ENCODE results near the gene TRIOBP. TPM values are rescaled to one million over a fixed set of nuclear protein-coding genes. Genes with fewer than 3 reads are reported as not detected.
A peak's percentile ranks its signal among the peaks of the same experiment; 100 is the strongest.

TRIOBP gene
- total and polyA plus RNA-seq, 5 donors = 82.1 to 105 (median 92.2) TPM

GRCh38 chr22:37765953-37766576 is 69.2 kb downstream of the TRIOBP start:
- intact Hi-C loops (cut with DNase I) = no loop called here
- 86% methylated on average over 8 of the region's 8 CpGs for WGBS
- Histone ChIP-seq H3K4me3 (ENCODE audit: low read length) (no peak overlapping the region), H3K27me3 (ENCODE audit: control insufficient read depth, insufficient read depth) (no peaks in the 10 kb centered on the region), H3K4me1 (ENCODE audit: control insufficient read depth, insufficient read depth, low read length) (no peaks in the 10 kb centered on the region), H3K27ac (ENCODE audit: low read length) (no peak overlapping the region), H3K9me3 (ENCODE audit: control insufficient read depth, low read length) (no peaks in the 10 kb centered on the region)
- ATAC-seq (peak in 1 of 2 donors; percentile 9), DNase-seq (peak in 1 of 3 donors; percentile 35)

GRCh38 chr22:37768273-37768672 is 71.4 kb downstream of the TRIOBP start:
- Histone ChIP-seq H3K4me1 (ENCODE audit: control insufficient read depth, insufficient read depth, low read length) (no peaks in the 10 kb centered on the region), H3K27me3 (ENCODE audit: control insufficient read depth, insufficient read depth) (no peaks in the 10 kb centered on the region), H3K27ac (ENCODE audit: low read length) (no peak overlapping the region), H3K9me3 (ENCODE audit: control insufficient read depth, low read length) (no peaks in the 10 kb centered on the region), H3K4me3 (ENCODE audit: low read length) (no peak overlapping the region)
- 95% methylated on average over 3 of the region's 3 CpGs for WGBS
- ATAC-seq = no peak
- intact Hi-C loops (cut with DNase I) = no loop called here
- DNase-seq = peak in 1 of 3 donors; percentile 23

- Histone ChIP-seq H3K27ac (ENCODE audit: low read length) (no peak overlapping the region), H3K4me1 (ENCODE audit: control insufficient read depth, insufficient read depth, low read length) (no peaks in the 10 kb centered on the region), H3K4me3 (ENCODE audit: low read length) (no peak overlapping the region), H3K9me3 (ENCODE audit: control insufficient read depth, low read length) (no peaks in the 10 kb centered on the region), H3K27me3 (ENCODE audit: control insufficient read depth, insufficient read depth) (no peaks in the 10 kb centered on the region)
- WGBS = 97% methylated on average over 24 of the region's 24 CpGs
- peak in 1 of 3 donors; percentile 23 for DNase-seq
- intact Hi-C loops (cut with DNase I) = no loop called here
- ATAC-seq = no peak
Measured at GRCh38 chr22:37769056-37769455, 72.2 kb downstream of the TRIOBP start.

- H3K4me1 ChIP-seq (ENCODE audit: control insufficient read depth, insufficient read depth, low read length) = no peaks in the 10 kb centered on the region
- ATAC-seq (no peak), DNase-seq (peak in 1 of 3 donors; percentile 9)
- H3K27ac ChIP-seq (ENCODE audit: low read length) = no peak overlapping the region
- 59% methylated on average over 4 of the region's 4 CpGs for WGBS
- no peak overlapping the region for H3K4me3 ChIP-seq (ENCODE audit: low read length)
- intact Hi-C loops (cut with DNase I) = no loop called here
- no peaks in the 10 kb centered on the region for H3K9me3 ChIP-seq (ENCODE audit: control insufficient read depth, low read length)
- H3K27me3 ChIP-seq (ENCODE audit: control insufficient read depth, insufficient read depth) = no peaks in the 10 kb centered on the region
Measured at GRCh38 chr22:37771081-37771480, 74.2 kb downstream of the TRIOBP start.

- no peak overlapping the region for H3K4me3 ChIP-seq (ENCODE audit: low read length)
- intact Hi-C loops (cut with DNase I) = no loop called here
- peak in 1 of 3 donors; percentile 32 for DNase-seq
- WGBS = 87% methylated on average over 17 of the region's 17 CpGs
- H3K27ac ChIP-seq (ENCODE audit: low read length) = no peak overlapping the region
- H3K9me3 ChIP-seq (ENCODE audit: control insufficient read depth, low read length) = no peaks in the 10 kb centered on the region
- no peaks in the 10 kb centered on the region for H3K27me3 ChIP-seq (ENCODE audit: control insufficient read depth, insufficient read depth)
- ATAC-seq = no peak
- H3K4me1 ChIP-seq (ENCODE audit: control insufficient read depth, insufficient read depth, low read length) = no peaks in the 10 kb centered on the region
Measured at GRCh38 chr22:37771702-37772427, 75.0 kb downstream of the TRIOBP start.

GRCh38 chr22:37774728-37775127 is 77.9 kb downstream of the TRIOBP start:
- no peaks in the 10 kb centered on the region for H3K27me3 ChIP-seq (ENCODE audit: control insufficient read depth, insufficient read depth)
- H3K9me3 ChIP-seq (ENCODE audit: control insufficient read depth, low read length) = no peaks in the 10 kb centered on the region
- DNase-seq (no peak), ATAC-seq (peak in 1 of 2 donors; percentile 1)
- H3K4me1 ChIP-seq (ENCODE audit: control insufficient read depth, insufficient read depth, low read length) = no peaks in the 10 kb centered on the region
- intact Hi-C loops (cut with DNase I) = no loop called here
- WGBS = 87% methylated on average over 3 of the region's 3 CpGs
- H3K4me3 ChIP-seq (ENCODE audit: low read length) = no peak overlapping the region
- H3K27ac ChIP-seq (ENCODE audit: low read length) = no peak overlapping the region

- peak in 1 of 2 donors; percentile 1 for ATAC-seq
- Histone ChIP-seq H3K4me1 (ENCODE audit: control insufficient read depth, insufficient read depth, low read length) (no peaks in the 10 kb centered on the region), H3K27me3 (ENCODE audit: control insufficient read depth, insufficient read depth) (no peaks in the 10 kb centered on the region), H3K9me3 (ENCODE audit: control insufficient read depth, low read length) (no peaks in the 10 kb centered on the region), H3K27ac (ENCODE audit: low read length) (no peak overlapping the region), H3K4me3 (ENCODE audit: low read length) (no peak overlapping the region)
- intact Hi-C loops (cut with DNase I) = no loop called here
- WGBS = 78% methylated on average over 17 of the region's 17 CpGs
- no peak for DNase-seq
Measured at GRCh38 chr22:37775785-37776638, 79.2 kb downstream of the TRIOBP start.

GRCh38 chr22:37776639-37777005 is 79.8 kb downstream of the TRIOBP start:
- H3K9me3 ChIP-seq (ENCODE audit: control insufficient read depth, low read length) = no peaks in the 10 kb centered on the region
- no peak overlapping the region for H3K4me3 ChIP-seq (ENCODE audit: low read length)
- H3K4me1 ChIP-seq (ENCODE audit: control insufficient read depth, insufficient read depth, low read length) = no peaks in the 10 kb centered on the region
- H3K27ac ChIP-seq (ENCODE audit: low read length) = no peak overlapping the region
- H3K27me3 ChIP-seq (ENCODE audit: control insufficient read depth, insufficient read depth) = no peaks in the 10 kb centered on the region
- ATAC-seq (peak in 1 of 2 donors; percentile 3), DNase-seq (no peak)
- intact Hi-C loops (cut with DNase I) = no loop called here
- 77% methylated on average over 10 of the region's 10 CpGs for WGBS

- Histone ChIP-seq H3K27me3 (ENCODE audit: control insufficient read depth, insufficient read depth) (no peaks in the 10 kb centered on the region), H3K27ac (ENCODE audit: low read length) (no peak overlapping the region), H3K4me1 (ENCODE audit: control insufficient read depth, insufficient read depth, low read length) (no peaks in the 10 kb centered on the region), H3K4me3 (ENCODE audit: low read length) (no peak overlapping the region), H3K9me3 (ENCODE audit: control insufficient read depth, low read length) (no peaks in the 10 kb centered on the region)
- intact Hi-C loops (cut with DNase I) = no loop called here
- 32% methylated on average over 11 of the region's 11 CpGs for WGBS
- peak; percentile 7 to 10 for ATAC-seq
- peak in 1 of 3 donors; percentile 46 for DNase-seq
Measured at GRCh38 chr22:37777122-37777687, 80.4 kb downstream of the TRIOBP start.

GRCh38 chr22:37778370-37779009 is 81.6 kb downstream of the TRIOBP start:
- WGBS = 85% methylated on average over 10 of the region's 10 CpGs
- ATAC-seq (no peak), DNase-seq (no peak)
- no peak overlapping the region for H3K4me3 ChIP-seq (ENCODE audit: low read length)
- no peaks in the 10 kb centered on the region for H3K9me3 ChIP-seq (ENCODE audit: control insufficient read depth, low read length)
- no peaks in the 10 kb centered on the region for H3K27me3 ChIP-seq (ENCODE audit: control insufficient read depth, insufficient read depth)
- intact Hi-C loops (cut with DNase I) = no loop called here
- H3K4me1 ChIP-seq (ENCODE audit: control insufficient read depth, insufficient read depth, low read length) = no peaks in the 10 kb centered on the region
- no peak overlapping the region for H3K27ac ChIP-seq (ENCODE audit: low read length)
